GM12872 (cell line): ENCODE measurements around the gene SUSD4.

Source experiments
- CTCF ChIP-seq: IDR thresholded peaks from 3 replicates; pipeline ENCODE4 v1.5.1; 2011; ENCODE audit warnings: low read depth, mild to moderate bottlenecking, low read length, moderate library complexity; ENCODE audit not compliant: insufficient read depth

Gene SUSD4

DNA sequence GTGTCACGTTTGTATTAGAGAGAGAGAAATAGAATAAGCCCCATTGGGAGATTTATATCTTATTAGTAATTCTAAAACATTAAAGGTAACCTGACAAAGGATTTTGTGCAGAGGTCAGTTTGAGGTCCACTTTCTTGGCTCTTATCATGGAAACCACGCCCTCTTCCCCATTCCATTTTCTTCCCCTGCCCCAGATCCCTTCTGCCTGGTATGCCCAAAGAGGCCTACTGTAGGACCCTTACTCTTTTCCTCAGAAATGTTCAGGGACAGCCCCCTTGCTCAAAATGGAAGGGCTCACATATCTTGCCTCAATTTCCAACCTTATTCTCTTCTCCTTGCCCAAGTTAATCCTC lies 38.8 kb upstream of the SUSD4 start:
- no peak for TF ChIP-seq CTCF

- TF ChIP-seq CTCF = no peak
Observed at GRCh38 chr1:223401873-223402789, 38.2 kb upstream of the SUSD4 start.

GRCh38 chr1:223394706-223395105 lies 30.7 kb upstream of the SUSD4 start:
- no peak for TF ChIP-seq CTCF

GRCh38 chr1:223394242-223394641 lies 30.3 kb upstream of the SUSD4 start:
- no peak for TF ChIP-seq CTCF

GRCh38 chr1:223393275-223394214 lies 29.6 kb upstream of the SUSD4 start, which contains the start of gene CCDC185:
TSS of gene CCDC185 (plus strand) at chr1:223393415. CDS start at chr1:223393476, 61 bp downstream.
- TF ChIP-seq CTCF = no peak

DNA sequence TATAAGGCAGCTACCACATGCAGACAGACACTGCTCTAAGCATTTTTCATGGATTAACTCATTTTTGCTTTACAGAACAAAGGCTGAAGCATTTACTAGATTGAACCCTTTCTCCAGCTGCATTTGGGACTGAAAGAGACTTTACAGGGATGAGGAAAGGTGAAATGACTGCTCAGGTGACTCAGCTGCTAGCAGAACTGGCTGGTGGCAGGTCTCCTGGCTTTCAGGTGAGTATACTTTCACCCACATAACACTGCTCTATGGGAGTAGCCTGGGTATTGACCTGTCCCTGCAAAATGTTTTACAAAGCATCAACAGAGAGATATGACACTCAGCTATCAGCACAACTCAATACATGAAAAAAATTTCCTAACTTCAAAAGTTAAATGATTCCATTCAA lies 26.6 kb upstream of the SUSD4 start:
- no peak for TF ChIP-seq CTCF

- TF ChIP-seq CTCF = no peak
Observed at GRCh38 chr1:223386013-223386412, 22.0 kb upstream of the SUSD4 start.
